Neural progenitor cell (in vitro differentiated cells): ENCODE results near the gene TMEM87A. TPM values are rescaled to one million over a fixed set of nuclear protein-coding genes. Genes with fewer than 3 reads are reported as not detected.

Source experiments
- DNase-seq: peaks from one replicate; pipeline ENCODE4 v3.0.0-alpha.2; 2016; ENCODE audit warnings: low spot score
- H2AFZ ChIP-seq: fragments of 200-600 bp; sonication (generic); replicated peaks from 2 replicates; pipeline ENCODE4 v1.6.1; 2016; ENCODE audit warnings: antibody characterized with exemption
- H3F3A ChIP-seq: fragments of 200-600 bp; sonication (generic); 2 replicates; pipeline ENCODE4 v1.6.1; 2016; ENCODE audit warnings: antibody characterized with exemption, low read depth
- H3K27ac ChIP-seq: fragments of 200-600 bp; sonication (generic); 2 replicates; pipeline ENCODE4 v1.5.1; 2016; ENCODE audit warnings: mild to moderate bottlenecking
- H3K27me3 ChIP-seq: fragments of 200-600 bp; sonication (generic); 2 replicates; pipeline ENCODE4 v1.6.1; 2016; ENCODE audit warnings: mild to moderate bottlenecking, moderate library complexity
- H3K36me3 ChIP-seq: fragments of 200-600 bp; sonication (generic); 2 replicates; pipeline ENCODE4 v1.5.1; 2016
- H3K4me1 ChIP-seq: fragments of 200-600 bp; sonication (generic); 2 replicates; pipeline ENCODE4 v1.6.1; 2016; ENCODE audit warnings: mixed run types
- H3K4me2 ChIP-seq: fragments of 200-600 bp; sonication (generic); 2 replicates; pipeline ENCODE4 v1.6.1; 2016
- H3K4me3 ChIP-seq: fragments of 200-600 bp; sonication (generic); 2 replicates; pipeline ENCODE4 v1.5.1; 2016
- H3K79me2 ChIP-seq: fragments of 200-600 bp; sonication (generic); 2 replicates; pipeline ENCODE4 v1.6.1; 2016; ENCODE audit warnings: low read depth
- H3K9ac ChIP-seq: fragments of 200-600 bp; sonication (generic); 2 replicates; pipeline ENCODE4 v1.6.1; 2016
- H3K9me3 ChIP-seq: fragments of 200-600 bp; sonication (generic); 2 replicates; pipeline ENCODE4 v1.5.1; 2016; ENCODE audit warnings: low read depth
- H4K20me1 ChIP-seq: fragments of 200-600 bp; sonication (generic); 2 replicates; pipeline ENCODE4 v1.6.1; 2016; ENCODE audit warnings: low read depth
- H3K27ac Mint-ChIP-seq: 3 replicates; pipeline ENCODE4 v1.8.0; 2021; ENCODE audit warnings: mixed read lengths
- H3K27me3 Mint-ChIP-seq: 2 replicates; pipeline ENCODE4 v1.8.0; 2022; ENCODE audit warnings: low read depth, mild to moderate bottlenecking, inconsistent platforms, moderate library complexity, mixed read lengths; ENCODE audit not compliant: insufficient read depth
- H3K36me3 Mint-ChIP-seq: 3 replicates; pipeline ENCODE4 v1.8.0; 2021; ENCODE audit warnings: mixed read lengths
- H3K4me1 Mint-ChIP-seq: 3 replicates; pipeline ENCODE4 v1.8.0; 2021; ENCODE audit warnings: mixed read lengths
- H3K4me3 Mint-ChIP-seq: 3 replicates; pipeline ENCODE4 v1.8.0; 2021; ENCODE audit warnings: mild to moderate bottlenecking, moderate library complexity, mixed read lengths
- H3K9me3 Mint-ChIP-seq: 3 replicates; pipeline ENCODE4 v1.8.0; 2020; ENCODE audit warnings: mixed read lengths
- CTCF ChIP-seq: fragments of 200-600 bp; sonication (generic); IDR thresholded peaks from 2 replicates; pipeline ENCODE4 v1.5.1; 2017; ENCODE audit warnings: antibody characterized with exemption, mild to moderate bottlenecking
- EZH2 ChIP-seq: fragments of 200-600 bp; sonication (generic); IDR thresholded peaks from 2 replicates; pipeline ENCODE4 v1.6.1; 2017; ENCODE audit warnings: antibody characterized with exemption, mild to moderate bottlenecking, moderate library complexity
- EZH2phosphoT487 ChIP-seq: fragments of 200-600 bp; sonication (generic); IDR thresholded peaks from 2 replicates; pipeline ENCODE4 v1.6.1; 2017; ENCODE audit warnings: antibody characterized with exemption
- total RNA-seq: library from RNA; depleted of rRNA; stranded (reverse); fragments of >200 nt; gene quantifications from 2 replicates; pipeline ENCODE4 v1.2.3, GENCODE V29; 2015; ENCODE audit warnings: low replicate concordance

The TMEM87A gene
- total RNA-seq, 1 donor from 2014 or later = 47.0 TPM

- H3K9ac ChIP-seq = no peak overlapping the region
- H3K27ac ChIP-seq = no peak overlapping the region
- no peak for TF ChIP-seq EZH2phosphoT487
- TF ChIP-seq EZH2 = no peak
- no peak for TF ChIP-seq CTCF
- no peaks in the 10 kb centered on the region for H4K20me1 ChIP-seq
- H3K36me3 Mint-ChIP-seq = peaks cover 4% of the 10 kb centered on the region
- no peak overlapping the region for H3K4me3 Mint-ChIP-seq
- H3K4me1 Mint-ChIP-seq = no peaks in the 10 kb centered on the region
- no peak overlapping the region for H3K4me2 ChIP-seq
- H3K27me3 ChIP-seq = no peaks in the 10 kb centered on the region
- H3K36me3 ChIP-seq = no peaks in the 10 kb centered on the region
- DNase-seq = no peak
- no peaks in the 10 kb centered on the region for H3K9me3 ChIP-seq
- no peaks in the 10 kb centered on the region for H3K9me3 Mint-ChIP-seq
- H3F3A ChIP-seq = no peaks in the 10 kb centered on the region
- H3K4me1 ChIP-seq = no peaks in the 10 kb centered on the region
- no peaks in the 10 kb centered on the region for H3K27me3 Mint-ChIP-seq
- no peak overlapping the region for H3K27ac Mint-ChIP-seq
- no peaks in the 10 kb centered on the region for H3K79me2 ChIP-seq
- H3K4me3 ChIP-seq = no peak overlapping the region
- no peak overlapping the region for H2AFZ ChIP-seq
These were observed 11.8 kb upstream of the TMEM87A start for GRCh38 chr15:42285034-42285433.

DNA sequence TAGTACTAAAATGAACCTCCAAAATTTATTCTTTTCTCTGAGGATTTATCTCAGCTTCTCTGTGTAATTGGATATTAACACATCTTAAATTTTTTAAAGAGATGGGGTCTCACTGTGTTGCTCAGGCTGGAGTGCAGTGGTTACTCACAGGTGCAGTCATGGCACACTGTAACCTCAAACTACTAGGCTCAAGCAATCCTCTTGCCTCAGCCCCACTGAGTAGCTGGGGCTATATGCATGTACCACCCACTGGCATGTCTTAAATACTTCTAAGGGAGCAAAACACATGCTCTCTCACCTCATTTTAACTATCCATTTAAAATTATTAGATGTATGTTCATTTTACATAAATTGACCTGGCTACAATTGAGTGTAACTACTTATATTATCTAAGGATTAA is 11.3 kb upstream of the TMEM87A start:
- H3K27ac Mint-ChIP-seq = no peak overlapping the region
- no peaks in the 10 kb centered on the region for H3K27me3 ChIP-seq
- DNase-seq = no peak
- no peaks in the 10 kb centered on the region for H3K4me1 Mint-ChIP-seq
- H3K9ac ChIP-seq = no peak overlapping the region
- no peak overlapping the region for H3K4me3 Mint-ChIP-seq
- no peaks in the 10 kb centered on the region for H3K9me3 ChIP-seq
- H2AFZ ChIP-seq = no peak overlapping the region
- no peak overlapping the region for H3K4me2 ChIP-seq
- peaks cover 4% of the 10 kb centered on the region for H3K36me3 Mint-ChIP-seq
- no peaks in the 10 kb centered on the region for H3K9me3 Mint-ChIP-seq
- no peaks in the 10 kb centered on the region for H3F3A ChIP-seq
- no peaks in the 10 kb centered on the region for H3K79me2 ChIP-seq
- no peaks in the 10 kb centered on the region for H3K36me3 ChIP-seq
- H3K27me3 Mint-ChIP-seq = no peaks in the 10 kb centered on the region
- H3K27ac ChIP-seq = no peak overlapping the region
- no peaks in the 10 kb centered on the region for H3K4me1 ChIP-seq
- no peak overlapping the region for H3K4me3 ChIP-seq
- TF ChIP-seq CTCF (no peak), EZH2phosphoT487 (no peak), EZH2 (no peak)
- no peaks in the 10 kb centered on the region for H4K20me1 ChIP-seq

GRCh38 chr15:42283671-42284070 is 10.4 kb upstream of the TMEM87A start:
- H3K36me3 ChIP-seq = no peaks in the 10 kb centered on the region
- no peak for TF ChIP-seq EZH2
- no peak for TF ChIP-seq CTCF
- H3K4me1 Mint-ChIP-seq = no peaks in the 10 kb centered on the region

DNA sequence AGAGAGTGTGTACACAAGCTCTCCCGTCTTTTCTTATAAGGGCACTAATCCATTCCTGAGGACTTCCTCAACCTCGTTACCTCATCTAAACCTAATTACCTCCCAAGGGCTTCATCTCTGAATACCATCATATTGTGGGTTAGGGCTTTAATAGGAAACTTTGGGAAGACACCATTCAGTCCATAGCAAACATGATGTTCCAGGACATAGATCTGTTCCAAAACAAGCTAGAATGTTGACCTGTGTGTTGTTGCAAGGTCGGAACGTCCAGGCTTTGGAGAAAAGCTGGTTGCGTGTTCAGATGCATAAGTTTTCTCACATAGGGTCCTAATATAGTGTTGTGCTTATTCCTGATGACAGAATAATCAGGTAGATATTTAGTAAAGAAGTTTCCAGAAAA is 9.7 kb upstream of the TMEM87A start:
- Mint-ChIP-seq H3K36me3 (peaks cover 4% of the 10 kb centered on the region), H3K9me3 (no peaks in the 10 kb centered on the region), H3K4me3 (no peak overlapping the region), H3K27me3 (no peaks in the 10 kb centered on the region), H3K4me1 (no peaks in the 10 kb centered on the region), H3K27ac (no peak overlapping the region)
- peak overlapping the region; percentile 16 for H3K9ac ChIP-seq
- no peak for DNase-seq
- TF ChIP-seq EZH2phosphoT487 (no peak), CTCF (no peak), EZH2 (no peak)
- H3K4me3 ChIP-seq = no peak overlapping the region
- no peaks in the 10 kb centered on the region for H3K36me3 ChIP-seq
- H4K20me1 ChIP-seq = no peaks in the 10 kb centered on the region
- H3F3A ChIP-seq = no peaks in the 10 kb centered on the region
- no peak overlapping the region for H2AFZ ChIP-seq
- no peaks in the 10 kb centered on the region for H3K4me1 ChIP-seq
- H3K79me2 ChIP-seq = no peaks in the 10 kb centered on the region
- no peak overlapping the region for H3K27ac ChIP-seq
- H3K9me3 ChIP-seq = no peaks in the 10 kb centered on the region
- no peaks in the 10 kb centered on the region for H3K27me3 ChIP-seq
- H3K4me2 ChIP-seq = no peak overlapping the region

More at GRCh38 chr15:42283671-42284070, 10.4 kb upstream of the TMEM87A start:
- no peak overlapping the region for H3K4me2 ChIP-seq
- no peaks in the 10 kb centered on the region for H3K27me3 Mint-ChIP-seq
- H3K9ac ChIP-seq = no peak overlapping the region
- H4K20me1 ChIP-seq = no peaks in the 10 kb centered on the region
- no peak for DNase-seq
- H3K4me3 Mint-ChIP-seq = no peak overlapping the region
- no peak overlapping the region for H3K27ac ChIP-seq
- H3K27me3 ChIP-seq = no peaks in the 10 kb centered on the region
- H3K9me3 Mint-ChIP-seq = no peaks in the 10 kb centered on the region
- H3K36me3 Mint-ChIP-seq = peaks cover 4% of the 10 kb centered on the region
- H3K27ac Mint-ChIP-seq = no peak overlapping the region
- H3K4me1 ChIP-seq = no peaks in the 10 kb centered on the region
- H3K9me3 ChIP-seq = no peaks in the 10 kb centered on the region
- H2AFZ ChIP-seq = no peak overlapping the region
- H3K4me3 ChIP-seq = no peak overlapping the region
- no peaks in the 10 kb centered on the region for H3F3A ChIP-seq
- H3K79me2 ChIP-seq = no peaks in the 10 kb centered on the region
